ENCODE results near the gene SLAMF6.

The SLAMF6 gene

GRCh38 chr1:160481979-160482596, 41.0 kb downstream of the SLAMF6 start:
- no peak for TF ChIP-seq TAF1 (IDR thresholded peaks at IDR 0.05; ENCODE audit: low read depth)
- no peak for TF ChIP-seq YY1 (IDR thresholded peaks at IDR 0.05; ENCODE audit: low read depth)
- no peak for TF ChIP-seq CEBPB (IDR thresholded peaks at IDR 0.05)
- no peak for TF ChIP-seq REST (IDR thresholded peaks at IDR 0.05; ENCODE audit: low read depth)
- no peak for TF ChIP-seq NFIC (IDR thresholded peaks at IDR 0.05)
- TF ChIP-seq TCF12 (IDR thresholded peaks at IDR 0.05; ENCODE audit: low read depth): no peak
- TF ChIP-seq CREB1 (IDR thresholded peaks at IDR 0.05; ENCODE audit: low read depth): no peak
- no peak for TF ChIP-seq FOXM1 (IDR thresholded peaks at IDR 0.05; ENCODE audit: borderline replicate concordance, low read depth)
- no peak for TF ChIP-seq USF1 (IDR thresholded peaks at IDR 0.05)

GRCh38 chr1:160474392-160475242, 48.4 kb downstream of the SLAMF6 start:
- no peak for TF ChIP-seq CREB1 (IDR thresholded peaks at IDR 0.05; ENCODE audit: low read depth)
- TF ChIP-seq CEBPB (IDR thresholded peaks at IDR 0.05): no peak
- no peak for TF ChIP-seq TCF12 (IDR thresholded peaks at IDR 0.05; ENCODE audit: low read depth)
- no peak for TF ChIP-seq EGR1 (IDR thresholded peaks at IDR 0.05)
- no peak for TF ChIP-seq TAF1 (IDR thresholded peaks at IDR 0.05; ENCODE audit: low read depth)
- TF ChIP-seq FOXM1 (IDR thresholded peaks at IDR 0.05; ENCODE audit: borderline replicate concordance, low read depth): no peak
- no peak for TF ChIP-seq ZBTB7A (IDR thresholded peaks at IDR 0.05; ENCODE audit: low read depth)
- TF ChIP-seq NFIC (IDR thresholded peaks at IDR 0.05): no peak
- no peak for TF ChIP-seq TEAD4 (IDR thresholded peaks at IDR 0.05)
- TF ChIP-seq MAX (IDR thresholded peaks at IDR 0.05): no peak
- no peak for TF ChIP-seq REST (IDR thresholded peaks at IDR 0.05; ENCODE audit: low read depth)
- no peak for TF ChIP-seq EP300 (IDR thresholded peaks at IDR 0.05; ENCODE audit: borderline replicate concordance)
- no peak for TF ChIP-seq USF1 (IDR thresholded peaks at IDR 0.05)
- no peak for TF ChIP-seq RAD21 (IDR thresholded peaks at IDR 0.05; ENCODE audit: low read depth)
- TF ChIP-seq YY1 (IDR thresholded peaks at IDR 0.05; ENCODE audit: low read depth): no peak

GRCh38 chr1:160472112-160472511, 50.9 kb downstream of the SLAMF6 start:
- TF ChIP-seq TAF1 (IDR thresholded peaks at IDR 0.05; ENCODE audit: low read depth): no peak
- no peak for TF ChIP-seq MAX (IDR thresholded peaks at IDR 0.05)
- no peak for TF ChIP-seq CEBPB (IDR thresholded peaks at IDR 0.05)
- TF ChIP-seq NFIC (IDR thresholded peaks at IDR 0.05): no peak
- no peak for TF ChIP-seq TEAD4 (IDR thresholded peaks at IDR 0.05)

- TF ChIP-seq USF1 (IDR thresholded peaks at IDR 0.05) (no peak), TAF1 (IDR thresholded peaks at IDR 0.05; ENCODE audit: low read depth) (no peak), RAD21 (IDR thresholded peaks at IDR 0.05; ENCODE audit: low read depth) (no peak), FOXM1 (IDR thresholded peaks at IDR 0.05; ENCODE audit: borderline replicate concordance, low read depth) (no peak)
Observed at GRCh38 chr1:160471253-160471652, 51.8 kb downstream of the SLAMF6 start.

GRCh38 chr1:160467576-160467975, 55.5 kb downstream of the SLAMF6 start:
- TF ChIP-seq EP300 (IDR thresholded peaks at IDR 0.05; ENCODE audit: borderline replicate concordance) (no peak), CREB1 (IDR thresholded peaks at IDR 0.05; ENCODE audit: low read depth) (no peak), REST (IDR thresholded peaks at IDR 0.05; ENCODE audit: low read depth) (no peak), ZBTB7A (IDR thresholded peaks at IDR 0.05; ENCODE audit: low read depth) (no peak), EGR1 (IDR thresholded peaks at IDR 0.05) (no peak), FOXM1 (IDR thresholded peaks at IDR 0.05; ENCODE audit: borderline replicate concordance, low read depth) (no peak), RAD21 (IDR thresholded peaks at IDR 0.05; ENCODE audit: low read depth) (no peak), YY1 (IDR thresholded peaks at IDR 0.05; ENCODE audit: low read depth) (no peak), USF1 (IDR thresholded peaks at IDR 0.05) (no peak), MAX (IDR thresholded peaks at IDR 0.05) (no peak), TAF1 (IDR thresholded peaks at IDR 0.05; ENCODE audit: low read depth) (no peak), TCF12 (IDR thresholded peaks at IDR 0.05; ENCODE audit: low read depth) (no peak), NFIC (IDR thresholded peaks at IDR 0.05) (no peak), TEAD4 (IDR thresholded peaks at IDR 0.05) (no peak), CEBPB (IDR thresholded peaks at IDR 0.05) (no peak)
